GM19395 (cell line): ENCODE measurements around the gene DDX59.
A peak's percentile ranks its signal among the peaks of the same experiment; 100 is the strongest.

Experiments used
- ATAC-seq: cut with Tn5 transposase; IDR thresholded peaks from one replicate; pipeline ENCODE4 v1.9.1; 2021; ENCODE audit warnings: mild to moderate bottlenecking, moderate library complexity; ENCODE audit not compliant: unreplicated experiment

The DDX59 gene

DNA sequence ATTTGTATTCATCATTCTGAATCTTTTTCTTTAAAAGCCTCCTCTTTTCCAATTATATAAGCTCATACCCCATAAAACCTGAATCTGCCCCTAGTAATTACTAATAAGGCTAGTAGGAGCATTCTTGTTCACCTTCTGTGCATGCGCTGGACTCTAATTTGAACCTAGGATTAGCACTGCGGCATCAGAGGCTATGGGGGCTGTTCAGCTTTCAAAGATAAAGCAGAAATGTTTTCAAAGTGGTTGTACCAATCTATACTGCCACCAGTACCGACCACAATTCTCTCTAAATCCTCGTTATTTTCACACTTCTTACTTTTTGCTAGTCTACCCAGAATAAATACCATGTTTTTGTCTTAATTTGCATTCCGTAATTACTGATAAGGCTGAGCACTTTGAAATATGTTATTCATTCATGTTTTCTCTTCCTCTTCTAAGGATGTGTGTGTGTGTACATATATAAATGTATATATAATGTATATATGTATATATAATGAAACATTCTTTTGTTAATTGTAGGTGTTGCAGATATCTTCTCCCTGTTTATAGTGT lies 1.6 kb upstream of the DDX59 start:
- ATAC-seq, result no peak

DNA sequence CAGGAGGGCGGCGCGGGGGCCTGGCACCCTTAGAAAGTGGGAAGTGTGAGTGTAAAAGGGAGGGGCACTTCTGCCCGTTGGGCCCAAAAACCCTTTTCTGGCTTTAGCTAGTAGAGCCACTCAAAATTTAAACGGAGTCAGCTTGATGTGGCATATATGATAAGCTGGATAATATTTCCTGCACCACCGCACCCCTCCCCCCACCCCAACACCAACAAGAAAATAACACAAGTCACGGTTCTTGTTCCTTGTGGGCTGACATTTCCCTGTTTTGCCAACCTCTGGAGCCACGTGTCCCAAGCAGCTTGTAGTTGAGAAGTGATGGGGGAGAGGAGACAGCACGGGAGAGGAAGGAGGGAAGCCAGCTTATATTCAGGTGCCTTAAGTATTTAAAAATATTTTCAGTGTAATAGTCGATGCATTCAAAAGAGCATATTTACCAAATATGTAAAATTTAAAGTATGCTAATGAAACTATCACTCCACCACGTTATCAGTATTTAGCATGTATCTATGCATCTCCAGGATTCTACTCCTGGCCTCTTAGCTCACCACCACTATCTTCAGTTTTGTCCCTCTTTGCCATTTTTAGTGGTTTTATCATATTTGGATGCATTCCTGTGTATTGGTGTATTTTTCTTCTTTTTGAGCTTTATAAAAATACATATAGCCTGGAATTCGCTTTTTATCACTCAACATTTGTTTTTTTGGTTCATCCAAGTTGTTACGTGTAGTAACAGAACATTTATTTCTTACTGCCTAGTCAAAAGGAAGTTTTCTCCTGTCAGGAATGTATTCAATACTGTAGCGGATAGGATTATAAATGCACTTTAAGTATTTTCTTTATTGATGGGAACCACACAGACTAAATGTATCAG lies 773 bp upstream of the DDX59 start:
- peak; percentile 30 for ATAC-seq

DNA sequence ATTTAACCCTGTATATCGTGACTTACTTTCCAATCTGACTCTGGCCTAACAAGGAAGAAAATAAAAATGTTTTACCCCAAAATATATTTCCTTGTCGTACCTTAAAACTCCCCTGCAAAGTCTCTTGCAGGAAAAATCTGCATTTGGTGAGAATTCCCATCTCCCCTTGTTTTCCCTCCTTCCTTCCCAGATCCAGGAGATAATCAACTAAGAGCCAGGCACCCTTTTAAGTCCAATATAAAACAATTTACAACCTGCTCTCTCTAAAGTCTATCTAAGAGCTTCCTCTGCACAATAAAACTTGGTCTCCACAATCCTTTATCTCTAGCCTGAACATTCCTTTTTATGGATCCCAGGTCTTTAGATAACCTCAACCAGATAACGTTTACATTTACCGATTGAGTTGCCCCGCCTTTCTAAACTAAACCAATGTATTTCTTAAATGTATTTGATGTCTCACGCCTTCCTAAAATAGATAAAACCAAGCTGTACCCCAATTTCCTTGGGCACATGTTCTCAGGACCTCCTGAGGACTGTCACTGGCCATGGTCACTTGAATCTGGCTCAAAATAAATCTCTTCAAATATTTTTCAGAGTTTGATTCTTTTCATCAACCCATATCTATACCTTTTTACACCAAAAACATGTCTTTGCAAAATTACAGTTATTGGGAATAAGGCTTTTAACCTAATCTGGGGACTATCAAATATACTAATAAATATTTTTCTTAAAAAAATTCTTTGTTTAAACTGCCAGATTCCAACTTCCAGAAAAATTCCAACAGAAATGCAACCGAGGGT lies 993 bp downstream of the DDX59 start:
- ATAC-seq, result no peak

DNA sequence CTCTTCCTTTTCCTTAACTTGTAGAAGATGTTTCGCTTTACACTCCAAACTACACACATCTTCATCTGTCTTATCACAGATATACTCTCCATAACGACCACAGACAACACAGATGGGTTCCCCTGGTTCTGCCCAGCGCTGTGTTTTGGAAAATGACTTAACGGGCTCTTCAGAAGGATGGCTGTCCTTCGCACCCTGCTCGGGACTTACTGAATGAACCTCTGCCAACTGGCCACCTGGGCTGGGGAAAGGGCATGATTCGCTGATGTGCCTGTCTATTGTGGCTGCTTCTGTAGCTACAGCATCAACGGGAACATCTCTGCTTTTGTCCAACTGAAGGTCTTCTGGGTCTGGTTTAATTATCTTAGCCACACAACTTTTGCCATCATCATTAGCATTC lies 3.4 kb downstream of the DDX59 start:
- no peak for ATAC-seq

DNA sequence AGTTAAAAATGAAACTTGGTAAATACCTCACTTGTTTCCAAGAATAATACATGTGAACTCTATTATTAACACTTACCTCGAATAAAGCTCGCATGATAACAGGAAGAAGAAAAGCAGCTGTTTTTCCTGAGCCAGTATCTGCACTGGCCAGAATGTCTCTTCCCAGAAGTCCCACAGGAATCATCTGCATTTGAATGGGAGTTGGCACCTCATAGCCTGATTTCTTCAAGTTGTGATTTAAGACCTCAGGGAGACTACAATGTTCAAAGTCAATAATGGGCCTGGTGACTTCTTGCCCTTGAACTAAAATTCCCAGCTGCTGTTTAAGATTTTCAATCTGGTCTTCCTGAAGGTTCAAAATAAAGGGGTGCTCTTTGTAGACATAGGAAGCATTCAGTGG lies 3.8 kb downstream of the DDX59 start:
- no peak for ATAC-seq

DNA sequence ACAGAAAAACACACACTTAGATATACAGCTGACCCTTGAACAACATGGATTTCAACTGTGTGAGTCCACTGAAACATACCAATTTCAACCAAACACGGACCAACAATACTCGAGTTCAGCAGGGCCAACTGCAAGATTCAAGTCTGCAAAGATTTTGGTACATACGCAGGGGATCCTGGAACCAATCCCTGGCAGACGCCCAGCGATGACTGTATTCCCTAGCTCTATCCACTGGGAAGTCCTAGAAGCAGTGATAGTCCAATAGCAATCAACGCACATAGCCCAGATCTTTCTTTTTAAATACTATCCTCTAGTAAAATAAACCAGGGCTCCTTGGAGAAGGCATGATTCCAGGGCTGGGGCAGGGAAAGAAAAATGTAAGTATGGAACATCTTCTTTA lies 9.0 kb downstream of the DDX59 start:
- ATAC-seq, result no peak

DNA sequence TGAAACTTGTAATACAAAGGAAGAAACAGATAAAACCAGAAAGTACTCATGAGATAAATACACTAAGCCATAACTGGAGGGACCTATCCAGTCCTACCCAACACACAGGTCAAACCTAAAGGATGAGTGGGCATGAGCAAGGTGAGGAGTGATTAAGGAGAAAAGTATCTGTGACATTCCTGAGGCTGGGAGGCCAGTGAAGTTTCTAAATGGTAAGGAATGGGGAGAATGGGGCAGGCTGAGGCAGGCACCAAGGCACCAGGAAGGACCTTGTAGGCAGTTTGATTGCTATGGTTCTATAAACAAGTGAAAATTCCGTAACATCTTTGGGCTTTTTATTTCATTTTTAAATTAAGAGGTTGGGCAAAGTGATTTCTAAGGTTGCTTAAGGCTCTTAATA lies 10.4 kb downstream of the DDX59 start:
- no peak for ATAC-seq

DNA sequence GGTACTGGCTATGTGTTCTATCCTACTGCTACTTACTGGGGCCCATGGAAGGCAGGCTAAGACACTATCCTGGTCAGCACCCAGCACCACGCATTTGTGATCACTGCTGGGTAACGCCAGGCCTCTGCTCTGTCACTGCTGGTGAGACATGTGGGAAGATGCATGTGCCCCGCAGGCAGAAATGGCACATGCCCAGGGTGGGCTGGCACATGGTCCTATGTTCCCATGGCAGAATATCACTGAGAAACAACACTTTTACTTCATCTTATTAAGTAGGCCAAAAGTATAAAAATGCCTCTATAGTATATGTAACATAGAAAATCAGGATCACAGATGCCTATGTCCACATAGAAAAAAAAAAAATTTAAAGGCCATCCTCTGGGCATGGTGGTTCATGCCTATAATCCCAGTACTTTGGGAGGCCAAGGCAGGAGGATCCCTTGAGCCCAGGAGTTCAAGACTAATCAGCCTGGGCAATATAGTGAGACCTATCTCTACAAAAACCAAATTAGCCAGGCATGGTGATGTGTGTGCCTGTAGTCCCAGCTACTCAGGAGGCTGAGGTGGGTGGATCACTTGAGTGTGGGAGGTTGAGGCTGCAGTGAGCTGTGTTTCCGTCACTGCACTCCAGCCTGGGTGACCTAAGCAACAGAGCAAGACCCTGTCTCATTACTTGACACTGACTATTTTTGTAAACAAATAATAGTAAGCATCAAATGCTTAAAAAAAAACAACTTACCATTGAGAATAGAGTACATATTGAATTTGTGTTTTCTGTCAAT lies 11.5 kb downstream of the DDX59 start:
- no peak for ATAC-seq

DNA sequence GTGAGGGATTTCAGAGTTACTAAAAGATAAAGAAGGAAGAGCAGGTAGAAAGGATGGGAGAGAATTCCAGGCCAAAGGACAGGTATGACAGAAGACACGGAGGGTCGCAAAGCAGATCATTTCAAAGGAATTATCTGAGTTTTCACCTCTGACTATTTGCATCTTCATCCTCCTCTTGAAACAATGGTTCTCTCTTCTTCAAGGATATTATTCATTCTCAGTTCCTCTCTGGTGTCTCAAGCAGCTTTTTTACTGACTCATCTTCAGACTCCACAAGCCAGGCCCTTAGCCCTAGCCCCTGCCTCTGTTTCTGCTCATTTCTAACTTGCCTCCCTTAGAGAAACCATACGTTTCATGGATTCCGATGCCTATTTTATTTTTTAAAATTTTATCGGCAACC lies 15.0 kb downstream of the DDX59 start:
- peak; percentile 92 for ATAC-seq

DNA sequence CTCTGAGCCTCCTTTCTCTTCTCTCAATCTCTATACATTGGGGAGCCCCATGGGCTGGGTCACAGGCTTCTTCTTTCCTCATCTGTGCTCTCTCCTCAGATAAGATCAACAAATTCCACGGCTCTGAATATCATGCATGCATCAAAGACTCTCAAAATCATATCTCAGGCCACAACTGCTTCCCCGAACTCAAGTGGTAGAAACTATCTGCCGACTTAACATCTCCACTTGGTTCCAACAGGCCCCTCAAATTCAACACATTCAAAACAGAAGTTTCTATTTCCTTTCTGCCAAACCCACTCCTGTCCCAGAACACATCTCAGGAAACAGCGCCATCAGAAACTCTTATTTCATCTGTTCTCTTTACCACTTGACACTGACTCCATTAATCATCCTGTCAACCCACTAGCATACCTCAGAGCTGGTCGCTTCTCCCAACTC lies 16.7 kb downstream of the DDX59 start:
- peak; percentile 53 for ATAC-seq

DNA sequence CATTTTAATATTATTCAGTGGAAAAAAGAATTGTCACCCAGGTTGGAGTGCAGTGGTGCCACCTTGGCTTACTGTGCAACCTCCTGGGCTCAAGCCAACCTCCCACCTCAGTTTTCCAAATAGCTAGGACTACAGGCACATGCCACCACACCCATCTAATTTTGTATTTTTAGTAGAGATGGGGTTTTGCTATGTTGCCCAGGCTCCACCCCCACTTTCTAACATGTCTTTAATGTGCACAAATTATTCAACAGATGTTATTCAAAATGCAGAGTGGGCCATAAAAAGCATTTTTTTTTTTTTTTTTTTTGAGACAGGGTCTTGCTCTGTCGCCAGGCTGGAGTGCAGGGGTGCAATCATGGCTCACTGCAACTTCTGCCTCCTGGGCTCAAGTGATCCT lies 17.3 kb downstream of the DDX59 start:
- ATAC-seq, result no peak

DNA sequence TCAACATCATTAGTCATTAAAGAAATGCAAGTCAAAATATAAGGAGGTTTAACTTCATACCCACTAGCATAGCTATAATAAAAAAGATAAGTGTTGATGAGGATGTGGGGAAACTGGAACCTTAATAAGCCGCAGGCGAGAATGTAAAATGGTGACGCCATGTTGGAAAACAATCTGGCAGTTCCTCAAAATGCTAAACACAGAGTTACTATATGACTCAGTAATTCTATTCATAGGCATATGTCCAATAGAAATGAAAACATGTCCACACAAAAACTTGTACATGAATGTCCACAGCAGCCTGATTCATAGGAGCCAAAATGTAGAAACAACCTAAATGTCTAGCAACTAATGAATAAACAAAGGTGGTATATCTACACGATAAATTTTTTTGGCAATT lies 23.2 kb downstream of the DDX59 start:
- no peak for ATAC-seq

DNA sequence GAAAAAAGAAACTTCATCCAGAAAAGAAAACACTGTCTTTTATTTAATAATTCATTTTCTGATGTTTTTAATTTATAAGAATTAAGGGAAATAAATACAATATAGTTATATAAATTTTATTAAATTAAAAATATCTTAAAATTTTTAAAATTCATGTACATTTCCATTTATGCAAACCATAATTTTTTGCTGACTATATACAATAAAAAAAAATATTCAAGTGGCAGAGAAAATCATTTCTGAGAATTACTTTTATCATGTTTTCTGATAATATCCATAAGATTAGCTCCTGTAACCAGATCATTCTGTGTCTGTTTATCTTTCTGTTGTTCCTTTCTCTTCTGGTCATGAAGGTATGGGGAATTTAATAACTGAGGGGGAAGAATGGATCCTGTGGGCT lies 25.7 kb downstream of the DDX59 start:
- ATAC-seq, result no peak

DNA sequence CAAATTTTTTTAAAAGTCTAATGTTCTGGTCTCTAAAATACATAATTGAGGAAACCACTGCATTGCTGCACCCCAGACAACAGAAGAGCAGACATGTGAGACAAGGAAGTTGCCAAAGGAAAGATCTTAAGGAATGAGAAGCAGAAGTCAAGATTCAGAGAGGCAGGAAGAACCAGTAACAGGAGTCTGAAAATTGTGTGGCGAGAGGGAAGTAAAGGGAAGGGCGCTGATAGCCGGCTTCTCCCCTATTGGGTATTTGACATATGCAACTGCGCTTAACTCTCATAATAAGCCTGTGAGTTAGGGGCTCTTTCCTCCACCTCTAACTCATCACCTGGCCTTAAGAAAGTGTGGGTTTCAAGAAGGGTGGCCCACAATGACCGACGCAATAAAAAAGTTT lies 27.2 kb downstream of the DDX59 start:
- ATAC-seq, result no peak

DNA sequence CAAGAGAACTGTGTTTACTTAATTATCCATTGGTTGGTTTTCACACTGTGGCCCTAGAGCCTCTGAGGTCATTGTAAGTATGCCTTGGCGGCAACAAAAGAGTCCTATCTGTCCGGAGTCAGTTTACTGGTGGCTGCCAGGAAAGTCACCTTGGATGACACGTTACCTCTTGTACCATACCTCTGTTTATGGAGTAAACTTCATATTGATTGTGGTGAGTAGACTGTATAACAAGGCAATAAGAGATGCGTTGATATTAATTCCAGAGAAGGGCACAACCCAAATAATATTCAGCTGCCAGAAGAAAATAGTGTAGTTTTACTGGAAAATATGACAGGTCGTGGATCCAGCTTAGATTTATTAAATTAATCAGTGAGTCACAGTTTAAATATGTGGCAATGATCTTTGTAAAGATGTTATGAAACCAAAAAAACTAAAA lies 28.7 kb downstream of the DDX59 start:
- no peak for ATAC-seq

DNA sequence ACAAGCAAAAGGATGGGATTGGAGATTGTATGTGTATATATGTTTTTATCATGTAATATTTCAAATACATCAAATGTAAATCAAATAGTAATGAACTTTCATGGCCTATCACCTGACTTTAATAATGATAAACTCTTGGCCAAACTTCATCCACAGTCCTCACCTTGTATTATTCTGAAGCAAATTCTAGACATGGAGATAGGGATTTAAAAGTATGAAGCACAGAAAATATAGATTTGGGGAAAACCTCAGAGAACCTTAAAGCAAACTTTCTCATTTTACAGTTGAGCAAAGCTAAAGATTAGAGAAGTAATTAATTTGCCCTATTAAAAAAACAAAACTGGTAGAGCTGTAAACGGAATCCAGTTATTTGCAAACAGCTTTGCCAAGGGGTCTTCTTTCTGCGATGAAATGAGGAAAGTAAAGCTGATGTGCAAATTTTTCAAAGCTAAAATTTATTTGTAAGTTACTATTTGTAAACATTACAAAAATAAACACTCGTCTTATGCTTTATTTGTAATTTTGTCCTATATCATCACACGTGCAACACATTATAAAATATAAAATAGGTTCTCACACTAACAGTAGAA lies 29.2 kb downstream of the DDX59 start:
- peak; percentile 8 for ATAC-seq

DNA sequence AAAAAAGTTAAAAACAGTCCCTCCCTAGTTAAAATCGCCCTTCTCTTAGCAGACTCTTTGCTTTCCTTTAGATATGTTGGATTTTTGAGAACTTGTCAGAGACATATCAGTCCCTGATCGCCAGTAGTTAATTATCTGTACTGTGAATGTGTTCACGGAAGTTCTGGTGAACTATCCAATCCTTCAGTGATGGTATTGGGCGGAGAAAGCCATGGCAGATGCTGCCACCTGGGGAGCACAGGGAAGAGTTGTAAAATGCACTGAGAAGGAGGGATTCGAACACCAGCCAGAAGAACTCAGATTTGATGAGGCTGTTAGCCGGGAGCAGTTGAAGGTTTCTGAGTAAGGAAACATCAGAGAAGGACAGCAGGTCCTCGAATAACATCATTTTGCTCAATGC lies 31.6 kb downstream of the DDX59 start:
- no peak for ATAC-seq

DNA sequence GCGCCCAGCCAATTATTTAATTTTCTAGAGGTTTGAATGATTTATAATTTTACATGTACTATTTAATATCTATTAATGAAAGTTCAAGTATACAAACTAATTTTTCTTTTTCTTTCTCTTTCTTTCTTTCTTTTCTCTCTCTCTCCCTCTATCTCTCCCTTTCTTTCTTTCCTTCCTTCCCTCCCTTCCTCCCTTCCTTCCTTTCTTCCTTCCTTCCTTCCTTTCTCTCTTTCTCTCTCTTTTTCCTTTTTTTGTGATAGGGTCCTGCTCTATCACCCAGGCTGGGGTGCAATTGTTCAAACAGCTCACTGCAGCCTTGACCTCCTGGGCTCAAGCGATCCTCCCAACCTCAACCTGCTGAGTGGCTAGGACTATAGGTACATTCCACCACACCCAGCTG lies 33.0 kb downstream of the DDX59 start:
- no peak for ATAC-seq

DNA sequence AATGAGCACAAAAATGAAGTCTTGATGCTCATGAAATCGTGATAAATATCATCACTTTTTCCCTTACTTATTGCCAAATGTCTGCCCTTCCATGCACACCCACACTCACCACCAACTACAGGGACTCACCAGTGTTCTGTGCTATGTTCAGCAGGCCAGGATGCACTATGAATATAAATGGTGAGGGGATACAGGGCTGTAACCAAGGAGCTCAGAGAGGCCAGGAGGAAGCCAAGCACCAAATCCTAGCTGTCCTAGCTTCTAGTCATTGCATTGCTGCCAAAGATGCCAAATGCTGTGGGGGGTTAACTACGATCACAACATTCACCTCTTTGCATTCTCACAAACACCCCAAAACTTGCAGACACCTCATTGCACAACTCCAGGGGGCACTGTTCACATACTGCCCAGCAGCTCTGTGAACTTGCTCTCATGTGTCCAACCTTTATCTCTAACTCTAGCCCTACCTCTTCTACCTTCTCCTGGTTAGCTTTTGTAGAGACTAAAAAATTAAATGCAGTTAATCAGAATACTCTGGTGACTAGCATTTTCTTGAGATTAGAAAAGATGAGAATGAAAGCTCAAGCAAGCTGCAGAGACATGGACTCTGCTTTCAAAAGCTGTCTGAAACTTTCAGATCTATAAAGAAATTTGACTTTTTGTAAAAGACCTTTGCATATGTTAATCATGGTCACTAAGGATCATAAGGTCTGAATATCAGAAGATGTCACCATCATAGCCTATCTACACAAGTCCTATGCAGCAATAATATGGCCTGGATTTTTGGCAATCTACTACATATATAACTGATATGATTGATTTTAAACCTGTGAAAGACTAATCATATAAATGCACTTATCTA lies 35.2 kb downstream of the DDX59 start:
- ATAC-seq, result no peak

DNA sequence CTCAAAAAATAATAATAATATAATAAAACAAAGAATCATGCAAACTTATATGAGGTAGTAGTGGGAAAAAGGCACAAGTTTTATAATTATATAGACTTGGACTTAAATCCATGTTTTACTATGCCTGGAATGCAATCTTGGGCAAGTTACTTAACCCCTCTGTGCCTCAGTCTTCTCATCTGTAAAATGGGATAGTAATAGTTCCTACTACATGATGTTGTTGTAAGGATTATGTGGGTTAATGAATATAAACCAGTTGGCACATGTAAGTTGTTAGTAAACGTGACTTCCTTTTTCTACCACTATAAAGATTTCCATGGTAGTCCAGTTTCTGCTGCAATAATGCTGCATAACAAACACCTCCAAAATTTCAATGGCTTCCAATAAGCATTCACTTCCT lies 38.3 kb downstream of the DDX59 start:
- ATAC-seq, result no peak
